ENCODE data around the gene OOSP4A. TPM values are rescaled to one million over a fixed set of nuclear protein-coding genes. Genes with fewer than 3 reads are reported as not detected.

The OOSP4A gene
- total RNA-seq: not detected
- not detected for polyA plus RNA-seq
- long read RNA-seq, donor 1: 0 reads
- long read RNA-seq, donor 2: 0 reads
- long read RNA-seq, donor 3: 0 reads

- Histone ChIP-seq H3K9me3 (no peaks in the 10 kb centered on the region), H3K27ac (no peak within 1 kb of the TSS), H3K27me3 (no peaks in the 10 kb centered on the region), H3K4me1 (peaks cover 0 to 6% (median 0%) of the 10 kb centered on the region in 9 donors), H3K36me3 (no peaks in the 10 kb centered on the region), H3K4me3 (no peak within 1 kb of the TSS)
- no peak for DNase-seq
- intact Hi-C loops (cut with DNase I): no loop called here
- WGBS, 2 donors: 86 to 89% methylated on average over 3 of the region's 3 CpGs
- TF ChIP-seq, protein P1, sequence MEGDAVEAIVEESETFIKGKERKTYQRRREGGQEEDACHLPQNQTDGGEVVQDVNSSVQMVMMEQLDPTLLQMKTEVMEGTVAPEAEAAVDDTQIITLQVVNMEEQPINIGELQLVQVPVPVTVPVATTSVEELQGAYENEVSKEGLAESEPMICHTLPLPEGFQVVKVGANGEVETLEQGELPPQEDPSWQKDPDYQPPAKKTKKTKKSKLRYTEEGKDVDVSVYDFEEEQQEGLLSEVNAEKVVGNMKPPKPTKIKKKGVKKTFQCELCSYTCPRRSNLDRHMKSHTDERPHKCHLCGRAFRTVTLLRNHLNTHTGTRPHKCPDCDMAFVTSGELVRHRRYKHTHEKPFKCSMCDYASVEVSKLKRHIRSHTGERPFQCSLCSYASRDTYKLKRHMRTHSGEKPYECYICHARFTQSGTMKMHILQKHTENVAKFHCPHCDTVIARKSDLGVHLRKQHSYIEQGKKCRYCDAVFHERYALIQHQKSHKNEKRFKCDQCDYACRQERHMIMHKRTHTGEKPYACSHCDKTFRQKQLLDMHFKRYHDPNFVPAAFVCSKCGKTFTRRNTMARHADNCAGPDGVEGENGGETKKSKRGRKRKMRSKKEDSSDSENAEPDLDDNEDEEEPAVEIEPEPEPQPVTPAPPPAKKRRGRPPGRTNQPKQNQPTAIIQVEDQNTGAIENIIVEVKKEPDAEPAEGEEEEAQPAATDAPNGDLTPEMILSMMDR (IDR thresholded peaks at IDR 0.05): no peak
- no peak for ATAC-seq
These were observed at the start of gene OOSP4A for GRCh38 chr11:59963733-59964132. TSS of gene OOSP4A (plus strand) at chr11:59964033. CDS start at chr11:59964033, 0 bp downstream.

- intact Hi-C loops (cut with DNase I): loop anchor here in 2 of 10 donors (2.0 to 10.0 kb wide), 2 partner anchors 94 to 96 kb away; no protein-coding TSS in a partner anchor
These were observed 45.4 kb upstream of the OOSP4A start for GRCh38 chr11:59918480-59918879.

DNA sequence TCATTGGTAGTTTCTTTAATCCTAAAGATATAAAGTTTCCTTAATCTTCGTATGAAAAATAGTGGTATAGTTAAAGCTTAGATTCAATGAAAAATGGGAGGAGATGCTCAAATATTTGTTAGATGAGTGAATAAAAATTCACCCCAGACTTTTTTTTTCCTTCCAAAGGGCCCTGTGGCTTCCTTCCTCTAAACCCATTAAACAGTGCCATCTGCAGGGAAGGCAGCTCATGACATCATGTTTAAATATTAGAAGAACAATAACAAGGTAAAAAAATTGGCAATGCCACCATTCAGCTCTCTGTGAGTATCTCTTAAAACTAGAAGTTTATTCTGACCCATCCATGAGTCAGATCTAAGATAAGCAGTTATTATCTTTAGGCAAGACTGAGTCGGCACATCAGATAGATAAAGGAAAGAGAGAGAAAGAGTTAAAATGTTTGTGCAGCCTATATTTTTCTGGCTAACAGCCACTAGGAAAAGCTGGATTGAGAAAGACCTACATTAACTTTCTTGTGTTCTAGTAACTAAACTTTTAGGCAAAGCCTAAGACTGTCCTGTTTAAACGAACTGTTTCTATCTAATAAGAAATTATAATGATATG lies 44.7 kb upstream of the OOSP4A start:
- TF ChIP-seq, protein P1 (IDR thresholded peaks at IDR 0.05): peak in 6 of 9 donors; percentile 31 to 49 (median 35)
- no peaks in the 10 kb centered on the region for H3K4me1 ChIP-seq
- 45 to 46% methylated on average over 3 of the region's 3 CpGs for WGBS, 2 donors
- peaks cover 0 to 48% (median 22%) of the 10 kb centered on the region in 11 donors for H3K9me3 ChIP-seq
- intact Hi-C loops (cut with DNase I): loop anchor here in 2 of 10 donors (2.0 to 10.0 kb wide), 2 partner anchors 94 to 96 kb away; no protein-coding TSS in a partner anchor
- no peak overlapping the region for H3K27ac ChIP-seq
- ATAC-seq (no peak), DNase-seq (no peak)
- H3K4me3 ChIP-seq: no peak overlapping the region
- H3K36me3 ChIP-seq: no peaks in the 10 kb centered on the region
- H3K27me3 ChIP-seq: no peaks in the 10 kb centered on the region

More at GRCh38 chr11:59918480-59918879, 45.4 kb upstream of the OOSP4A start:
- H3K4me3 ChIP-seq: no peak overlapping the region
- WGBS, 2 donors: 88 to 92% methylated on average over 2 of the region's 2 CpGs
- no peaks in the 10 kb centered on the region for H3K36me3 ChIP-seq
- TF ChIP-seq, protein P1 (IDR thresholded peaks at IDR 0.05): no peak
- H3K27ac ChIP-seq: no peak overlapping the region
- DNase-seq (no peak), ATAC-seq (no peak)
- H3K27me3 ChIP-seq: no peaks in the 10 kb centered on the region
- H3K9me3 ChIP-seq: peaks cover 0 to 42% (median 16%) of the 10 kb centered on the region in 11 donors
- H3K4me1 ChIP-seq: no peaks in the 10 kb centered on the region

DNA sequence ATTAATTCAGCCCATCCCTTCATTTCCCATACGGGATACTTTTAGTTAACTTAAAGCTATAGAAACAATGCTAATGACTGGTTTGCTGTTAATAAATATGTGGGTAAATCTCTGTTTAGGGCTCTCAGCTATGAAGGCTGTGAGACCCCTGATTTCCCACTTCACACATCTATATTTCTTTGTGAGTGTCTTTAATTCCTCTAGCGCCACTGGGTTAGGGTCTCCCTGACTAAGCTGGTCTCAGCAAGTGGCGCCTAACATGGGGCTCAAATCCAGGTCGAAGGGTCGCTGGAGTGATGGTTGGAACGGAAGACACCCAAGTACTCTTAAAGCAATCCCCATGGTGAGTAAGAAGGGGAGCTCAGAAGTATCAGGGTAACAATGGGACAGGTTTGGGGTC lies 40.0 kb upstream of the OOSP4A start:
- Histone ChIP-seq H3K27ac (no peak overlapping the region), H3K4me3 (no peak overlapping the region), H3K36me3 (no peaks in the 10 kb centered on the region), H3K27me3 (no peaks in the 10 kb centered on the region), H3K4me1 (no peaks in the 10 kb centered on the region), H3K9me3 (peaks cover 0 to 73% (median 35%) of the 10 kb centered on the region in 11 donors)
- TF ChIP-seq, protein P1 (IDR thresholded peaks at IDR 0.05): no peak
- no peak for ATAC-seq
- no peak for DNase-seq
- intact Hi-C loops (cut with DNase I): no loop called here
- WGBS, 2 donors: 96% methylated on average over 6 of the region's 6 CpGs

Data from heart right ventricle (tissue), 16 donors.